ENCODE measurements around the gene DPH5.

DPH5 gene

GRCh38 chr1:100941098-100941527 lies 84.5 kb downstream of the DPH5 start:
- Histone ChIP-seq H3K4me1 (ENCODE audit: low read length) (no peaks in the 10 kb centered on the region), H3K4me2 (ENCODE audit: low read depth, low read length) (no peak overlapping the region), H3K27me3 (replicated peaks; ENCODE audit: insufficient read depth, low read length) (no peaks in the 10 kb centered on the region), H2AFZ (ENCODE audit: low read length) (no peak overlapping the region), H3K9me2 (replicated peaks; ENCODE audit: insufficient read depth, low read length) (no peaks in the 10 kb centered on the region), H3K36me3 (replicated peaks; ENCODE audit: insufficient read depth, low read length) (no peaks in the 10 kb centered on the region), H3K79me2 (ENCODE audit: low read length) (no peaks in the 10 kb centered on the region), H3K9ac (ENCODE audit: low read length) (no peak overlapping the region), H3F3A (ENCODE audit: insufficient read depth, low read length) (no peaks in the 10 kb centered on the region), H3K27ac (ENCODE audit: low read length) (no peak overlapping the region), H4K20me1 (ENCODE audit: insufficient read depth, low read length) (no peaks in the 10 kb centered on the region), H3K4me3 (ENCODE audit: low read length) (no peak overlapping the region), H3K9me3 (replicated peaks; ENCODE audit: insufficient read depth, low read length) (no peaks in the 10 kb centered on the region)
- TF ChIP-seq CTCF (IDR thresholded peaks at IDR 0.05; ENCODE audit: low read length) (no peak), EZH2phosphoT487 (IDR thresholded peaks at IDR 0.05; ENCODE audit: low read length) (no peak), EZH2 (optimal IDR thresholded peaks at IDR 0.05; ENCODE audit: low read depth, low read length) (no peak)
- no peak for DNase-seq

All from MM.1S (cell line).